Glutamatergic neuron (in vitro differentiated cells): ENCODE measurements around the gene KRTAP10-9. TPM values are rescaled to one million over a fixed set of nuclear protein-coding genes. Genes with fewer than 3 reads are reported as not detected.

Experiments
- DNase-seq: peaks from one replicate; pipeline ENCODE4 v3.0.0; 2022
- H3K27ac Mint-ChIP-seq: one replicate; pipeline ENCODE4 v1.8.0; 2020; ENCODE audit warnings: mild to moderate bottlenecking, mixed read lengths, inconsistent platforms; ENCODE audit not compliant: unreplicated experiment
- H3K27me3 Mint-ChIP-seq: one replicate; pipeline ENCODE4 v1.8.0; 2020; ENCODE audit warnings: mild to moderate bottlenecking, moderate library complexity, mixed read lengths, inconsistent platforms; ENCODE audit not compliant: unreplicated experiment
- H3K36me3 Mint-ChIP-seq: one replicate; pipeline ENCODE4 v1.8.0; 2020; ENCODE audit warnings: mild to moderate bottlenecking, mixed read lengths, inconsistent platforms; ENCODE audit not compliant: unreplicated experiment
- H3K4me1 Mint-ChIP-seq: one replicate; pipeline ENCODE4 v1.8.0; 2020; ENCODE audit warnings: mild to moderate bottlenecking, low read depth, mixed read lengths, inconsistent platforms; ENCODE audit not compliant: unreplicated experiment
- H3K4me3 Mint-ChIP-seq: one replicate; pipeline ENCODE4 v1.8.0; 2020; ENCODE audit warnings: mild to moderate bottlenecking, mixed read lengths, inconsistent platforms; ENCODE audit not compliant: unreplicated experiment
- H3K9me3 Mint-ChIP-seq: one replicate; pipeline ENCODE4 v1.8.0; 2020; ENCODE audit warnings: mild to moderate bottlenecking, moderate library complexity, mixed read lengths, inconsistent platforms; ENCODE audit not compliant: unreplicated experiment
- total RNA-seq: library from RNA; stranded (reverse); fragmentation: NEBNext Ultra II Directional; extraction: Animal tissue kit (Norgen Biotek cat#: 25700); gene quantifications from one replicate; pipeline ENCODE4 v1.2.1, GENCODE V29; 2021; ENCODE audit not compliant: unreplicated experiment
- TF ChIP-seq, protein P1 (sequence below): fragments of 200-600 bp; sonication (generic); IDR thresholded peaks from one replicate; pipeline ENCODE4 v1.5.0; 2021; ENCODE audit not compliant: partially characterized antibody, unreplicated experiment

The KRTAP10-9 gene
- total RNA-seq, 1 donor from 2014 or later = not detected

DNA sequence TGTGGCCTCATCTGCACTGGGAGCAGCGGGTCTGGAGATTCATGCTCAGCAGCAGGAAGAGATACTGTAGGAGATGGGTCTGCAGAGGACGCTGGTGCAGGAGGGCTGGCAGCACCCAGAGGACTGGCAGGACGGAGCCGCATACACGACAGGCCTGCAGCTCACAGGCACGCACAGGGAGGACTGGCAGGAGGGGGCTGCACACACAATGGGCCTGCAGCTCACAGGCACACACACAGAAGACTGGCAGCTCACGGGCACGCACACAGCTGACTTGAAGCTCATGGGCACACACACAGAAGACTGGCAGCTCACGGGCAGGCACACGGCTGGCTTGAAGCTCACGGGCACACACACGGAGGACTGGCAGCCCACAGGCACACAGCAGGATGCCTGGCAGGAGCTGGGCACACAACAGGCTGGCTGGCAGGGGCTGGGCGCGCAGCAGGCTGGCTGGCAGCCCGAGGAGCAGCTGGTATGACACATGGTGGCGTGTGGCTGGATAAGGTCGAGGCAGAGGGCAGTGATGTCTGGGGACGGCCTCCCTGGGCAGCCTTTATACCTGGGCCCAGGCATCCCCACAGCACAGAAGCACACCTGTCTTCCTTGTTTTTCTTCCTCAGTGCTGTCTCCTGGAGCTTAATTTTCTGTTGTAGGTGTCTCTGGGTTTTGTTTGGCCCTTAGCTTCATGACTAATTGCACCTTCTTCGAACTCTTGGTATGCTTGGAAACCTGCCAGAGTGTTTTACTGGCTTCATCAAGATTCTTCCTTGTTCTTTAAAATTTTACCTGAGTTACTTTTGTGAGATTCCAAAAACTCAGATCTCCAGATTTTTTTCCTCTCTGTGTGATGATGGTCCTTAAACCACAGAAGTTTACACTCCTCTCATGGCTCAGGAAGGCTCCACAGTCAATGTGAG, 39.8 kb downstream of the KRTAP10-9 start, which contains the start of gene KRTAP12-2:
Gene KRTAP12-2, minus strand, starts transcription at position 527 of the 920 bp plus-strand sequence. Its CDS starts 41 bp downstream, at position 486.
- DNase-seq = no peak

DNA sequence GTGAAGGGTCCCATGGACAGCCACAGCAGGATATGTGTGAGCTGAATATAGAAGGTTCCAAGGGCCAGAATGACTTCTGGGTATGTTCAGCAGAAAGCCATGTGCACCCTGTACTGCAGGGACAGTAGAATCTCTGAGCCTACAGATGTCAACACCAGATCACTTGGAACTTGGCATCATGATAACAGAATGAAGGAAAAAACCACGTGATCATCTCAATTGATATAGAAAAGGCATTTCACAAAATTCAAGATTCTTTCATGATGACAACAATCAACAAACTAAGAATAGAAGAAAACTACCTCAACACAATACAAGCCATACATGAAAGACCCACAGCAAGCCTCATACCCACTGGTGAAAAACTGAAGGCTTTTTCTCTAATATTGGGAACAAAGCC, 40.7 kb downstream of the KRTAP10-9 start:
- peaks cover 11% of the 10 kb centered on the region for H3K9me3 Mint-ChIP-seq
- no peak for DNase-seq
- TF ChIP-seq, protein P1, sequence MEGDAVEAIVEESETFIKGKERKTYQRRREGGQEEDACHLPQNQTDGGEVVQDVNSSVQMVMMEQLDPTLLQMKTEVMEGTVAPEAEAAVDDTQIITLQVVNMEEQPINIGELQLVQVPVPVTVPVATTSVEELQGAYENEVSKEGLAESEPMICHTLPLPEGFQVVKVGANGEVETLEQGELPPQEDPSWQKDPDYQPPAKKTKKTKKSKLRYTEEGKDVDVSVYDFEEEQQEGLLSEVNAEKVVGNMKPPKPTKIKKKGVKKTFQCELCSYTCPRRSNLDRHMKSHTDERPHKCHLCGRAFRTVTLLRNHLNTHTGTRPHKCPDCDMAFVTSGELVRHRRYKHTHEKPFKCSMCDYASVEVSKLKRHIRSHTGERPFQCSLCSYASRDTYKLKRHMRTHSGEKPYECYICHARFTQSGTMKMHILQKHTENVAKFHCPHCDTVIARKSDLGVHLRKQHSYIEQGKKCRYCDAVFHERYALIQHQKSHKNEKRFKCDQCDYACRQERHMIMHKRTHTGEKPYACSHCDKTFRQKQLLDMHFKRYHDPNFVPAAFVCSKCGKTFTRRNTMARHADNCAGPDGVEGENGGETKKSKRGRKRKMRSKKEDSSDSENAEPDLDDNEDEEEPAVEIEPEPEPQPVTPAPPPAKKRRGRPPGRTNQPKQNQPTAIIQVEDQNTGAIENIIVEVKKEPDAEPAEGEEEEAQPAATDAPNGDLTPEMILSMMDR = no peak
- H3K27ac Mint-ChIP-seq = no peak overlapping the region
- no peak overlapping the region for H3K4me3 Mint-ChIP-seq
- H3K27me3 Mint-ChIP-seq = peaks cover 2% of the 10 kb centered on the region
- no peaks in the 10 kb centered on the region for H3K4me1 Mint-ChIP-seq
- peaks cover 30% of the 10 kb centered on the region for H3K36me3 Mint-ChIP-seq

More for the DNA sequence above, 39.8 kb downstream of the KRTAP10-9 start, which contains the start of gene KRTAP12-2:
- peaks cover 2% of the 10 kb centered on the region for H3K27me3 Mint-ChIP-seq
- H3K36me3 Mint-ChIP-seq = peaks cover 24% of the 10 kb centered on the region
- no peak within 1 kb of the TSS for H3K27ac Mint-ChIP-seq
- peaks cover 7% of the 10 kb centered on the region for H3K9me3 Mint-ChIP-seq
- TF ChIP-seq, protein P1 = no peak
- H3K4me1 Mint-ChIP-seq = no peaks in the 10 kb centered on the region
- no peak within 1 kb of the TSS for H3K4me3 Mint-ChIP-seq

DNA sequence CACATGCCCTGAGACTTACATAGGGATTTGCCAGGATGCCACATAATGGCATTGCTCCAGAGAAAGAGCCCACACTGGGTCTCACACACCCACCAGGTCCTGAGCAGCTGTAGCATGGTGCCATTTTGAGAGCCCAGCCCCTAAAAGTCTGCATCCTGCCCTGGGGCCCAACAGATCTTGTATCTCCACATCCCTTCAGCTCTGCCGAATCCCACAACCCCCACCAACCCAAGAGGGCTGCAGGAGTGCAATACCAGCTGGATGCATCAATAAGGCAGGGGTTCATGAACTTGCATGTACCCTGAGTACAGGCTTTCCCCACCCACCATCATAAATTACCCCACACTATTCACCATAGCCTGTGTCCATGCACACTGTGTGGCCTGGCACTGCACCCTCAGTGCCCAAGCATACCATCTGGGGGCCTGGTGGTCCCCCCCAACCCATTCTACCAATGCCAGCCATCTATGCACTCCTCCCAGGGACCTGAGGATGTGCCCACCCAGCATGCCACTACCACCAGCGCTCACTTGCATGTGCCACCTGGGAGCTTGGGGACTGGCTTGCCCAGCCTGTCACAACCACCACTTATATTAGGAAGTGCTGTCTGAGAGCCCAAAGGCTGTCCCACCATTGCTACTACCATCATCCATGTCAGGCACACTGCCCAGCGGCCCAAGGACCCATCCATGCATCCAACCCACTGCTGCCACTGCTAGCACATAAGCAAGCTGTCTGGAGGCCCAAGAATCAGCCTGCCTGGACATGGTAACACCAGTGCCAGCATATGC, 43.9 kb downstream of the KRTAP10-9 start:
- peaks cover 2% of the 10 kb centered on the region for H3K27me3 Mint-ChIP-seq
- no peaks in the 10 kb centered on the region for H3K4me1 Mint-ChIP-seq
- no peak overlapping the region for H3K4me3 Mint-ChIP-seq
- no peak for DNase-seq
- TF ChIP-seq, protein P1 = no peak
- H3K36me3 Mint-ChIP-seq = peaks cover 47% of the 10 kb centered on the region
- peaks cover 15% of the 10 kb centered on the region for H3K9me3 Mint-ChIP-seq
- no peak overlapping the region for H3K27ac Mint-ChIP-seq

DNA sequence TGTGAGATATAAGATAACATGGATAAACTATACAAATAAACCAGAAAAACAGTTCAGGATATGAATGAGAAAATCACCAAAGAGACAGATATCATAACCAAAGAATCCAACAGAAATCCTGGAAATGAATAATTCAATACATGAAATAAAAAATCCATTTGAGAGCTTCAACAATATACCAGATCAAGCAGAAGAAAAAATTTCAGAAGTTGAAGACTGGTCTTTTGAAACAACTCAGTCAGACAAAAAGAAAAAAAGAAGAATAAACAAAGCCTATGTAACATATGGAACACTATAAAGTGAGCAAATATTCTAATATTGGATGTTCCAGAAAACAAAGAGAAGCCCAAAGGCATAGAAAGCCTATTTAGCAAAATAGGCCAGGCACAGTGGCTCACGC, 45.0 kb downstream of the KRTAP10-9 start:
- TF ChIP-seq, protein P1 = no peak
- no peak overlapping the region for H3K27ac Mint-ChIP-seq
- no peak overlapping the region for H3K4me3 Mint-ChIP-seq
- peaks cover 47% of the 10 kb centered on the region for H3K36me3 Mint-ChIP-seq
- no peaks in the 10 kb centered on the region for H3K4me1 Mint-ChIP-seq
- H3K9me3 Mint-ChIP-seq = peaks cover 17% of the 10 kb centered on the region
- peaks cover 4% of the 10 kb centered on the region for H3K27me3 Mint-ChIP-seq
- no peak for DNase-seq
